GM19023 (cell line): ENCODE data around the gene FAM174C.
"Not testable (repeated sequence)": the region's sequence is repeated elsewhere in the genome, so short reads cannot be mapped to it uniquely, and the experiment has no call there.

Experiments
- ATAC-seq: cut with Tn5 transposase; IDR thresholded peaks from one replicate; pipeline ENCODE4 v1.9.1; 2021; ENCODE audit warnings: mild to moderate bottlenecking, moderate library complexity; ENCODE audit not compliant: unreplicated experiment

Gene FAM174C

DNA sequence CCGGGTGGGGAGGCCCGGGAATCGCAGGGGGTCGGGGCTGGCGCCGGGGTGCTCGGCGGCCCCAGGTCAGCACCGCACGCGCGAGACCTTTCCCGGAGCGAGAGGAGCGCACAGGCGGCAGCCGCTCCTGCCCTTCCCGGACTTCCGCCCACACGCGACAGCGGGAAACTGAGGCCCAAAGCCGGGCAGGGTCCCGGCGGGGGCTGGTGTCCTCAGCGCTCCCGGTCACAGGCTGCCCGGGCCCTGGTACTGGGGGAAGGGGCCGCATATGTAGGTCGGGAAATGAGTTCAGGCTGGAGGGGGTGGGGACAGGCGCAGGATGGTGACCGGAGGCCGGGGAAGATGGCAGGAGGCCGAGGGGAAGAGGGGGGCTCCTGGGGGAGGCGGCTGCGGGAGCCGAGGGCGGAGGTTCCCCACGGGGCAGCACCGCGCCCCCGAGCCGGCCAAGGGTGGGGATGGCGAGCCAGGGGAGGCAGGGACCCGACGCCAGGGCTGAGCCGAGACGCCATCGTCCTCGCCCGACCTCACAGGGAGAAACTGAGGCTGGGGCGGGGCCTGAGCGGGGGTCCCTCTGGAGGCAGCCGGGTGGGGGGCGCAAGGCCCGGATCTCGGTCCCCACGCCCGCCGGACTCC is 38.2 kb upstream of the FAM174C start:
- ATAC-seq, result no peak

GRCh38 chr19:1237754-1238368 is 37.5 kb upstream of the FAM174C start, which contains the start of gene CBARP:
TSS of gene CBARP (minus strand) at chr19:1238005. CDS start at chr19:1236100, 1,905 bp downstream.
- no peak for ATAC-seq

- no peak for ATAC-seq
Measured at GRCh38 chr19:1238369-1239303, 36.7 kb upstream of the FAM174C start.

GRCh38 chr19:1239420-1239795 is 35.9 kb upstream of the FAM174C start:
- ATAC-seq, result no peak

GRCh38 chr19:1239796-1240737 is 35.3 kb upstream of the FAM174C start:
- no peak for ATAC-seq

GRCh38 chr19:1240925-1241324 is 34.4 kb upstream of the FAM174C start:
- no peak for ATAC-seq

- peak; percentile 46 for ATAC-seq
Measured at GRCh38 chr19:1241417-1242095, 33.8 kb upstream of the FAM174C start, which contains the start of gene ATP5F1D. TSS of gene ATP5F1D (plus strand) at chr19:1241751. CDS start at chr19:1241851, 100 bp downstream.

DNA sequence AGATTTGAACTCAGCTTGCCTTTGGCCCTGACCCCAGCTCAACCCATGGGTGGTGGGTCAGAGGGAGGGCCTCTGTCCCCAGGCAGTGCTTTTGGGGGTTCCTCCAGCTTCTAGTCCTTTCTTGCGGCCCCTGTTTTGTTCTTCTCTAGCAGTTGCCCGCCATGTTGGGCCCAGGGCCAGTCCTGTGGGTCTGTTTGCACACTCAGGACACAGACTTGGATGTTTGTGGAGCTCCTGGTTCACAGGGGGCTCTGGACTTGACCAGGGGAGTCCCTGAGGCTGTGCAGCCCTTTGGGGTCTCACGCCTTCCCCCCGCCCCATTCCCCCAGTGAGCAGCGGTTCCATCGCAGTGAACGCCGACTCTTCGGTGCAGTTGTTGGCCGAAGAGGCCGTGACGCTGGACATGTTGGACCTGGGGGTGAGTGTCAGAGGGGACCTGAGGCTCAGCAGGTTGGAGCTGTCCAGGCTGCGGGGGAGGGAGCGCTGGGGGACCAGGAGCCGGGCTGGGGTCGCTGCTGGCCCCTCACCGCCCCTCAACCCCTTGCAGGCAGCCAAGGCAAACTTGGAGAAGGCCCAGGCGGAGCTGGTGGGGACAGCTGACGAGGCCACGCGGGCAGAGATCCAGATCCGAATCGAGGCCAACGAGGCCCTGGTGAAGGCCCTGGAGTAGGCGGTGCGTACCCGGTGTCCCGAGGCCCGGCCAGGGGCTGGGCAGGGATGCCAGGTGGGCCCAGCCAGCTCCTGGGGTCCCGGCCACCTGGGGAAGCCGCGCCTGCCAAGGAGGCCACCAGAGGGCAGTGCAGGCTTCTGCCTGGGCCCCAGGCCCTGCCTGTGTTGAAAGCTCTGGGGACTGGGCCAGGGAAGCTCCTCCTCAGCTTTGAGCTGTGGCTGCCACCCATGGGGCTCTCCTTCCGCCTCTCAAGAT is 31.3 kb upstream of the FAM174C start:
- no peak for ATAC-seq

GRCh38 chr19:1244693-1245451 is 30.5 kb upstream of the FAM174C start:
- no peak for ATAC-seq

- ATAC-seq, result no peak
Measured at GRCh38 chr19:1245494-1246264, 29.7 kb upstream of the FAM174C start.

DNA sequence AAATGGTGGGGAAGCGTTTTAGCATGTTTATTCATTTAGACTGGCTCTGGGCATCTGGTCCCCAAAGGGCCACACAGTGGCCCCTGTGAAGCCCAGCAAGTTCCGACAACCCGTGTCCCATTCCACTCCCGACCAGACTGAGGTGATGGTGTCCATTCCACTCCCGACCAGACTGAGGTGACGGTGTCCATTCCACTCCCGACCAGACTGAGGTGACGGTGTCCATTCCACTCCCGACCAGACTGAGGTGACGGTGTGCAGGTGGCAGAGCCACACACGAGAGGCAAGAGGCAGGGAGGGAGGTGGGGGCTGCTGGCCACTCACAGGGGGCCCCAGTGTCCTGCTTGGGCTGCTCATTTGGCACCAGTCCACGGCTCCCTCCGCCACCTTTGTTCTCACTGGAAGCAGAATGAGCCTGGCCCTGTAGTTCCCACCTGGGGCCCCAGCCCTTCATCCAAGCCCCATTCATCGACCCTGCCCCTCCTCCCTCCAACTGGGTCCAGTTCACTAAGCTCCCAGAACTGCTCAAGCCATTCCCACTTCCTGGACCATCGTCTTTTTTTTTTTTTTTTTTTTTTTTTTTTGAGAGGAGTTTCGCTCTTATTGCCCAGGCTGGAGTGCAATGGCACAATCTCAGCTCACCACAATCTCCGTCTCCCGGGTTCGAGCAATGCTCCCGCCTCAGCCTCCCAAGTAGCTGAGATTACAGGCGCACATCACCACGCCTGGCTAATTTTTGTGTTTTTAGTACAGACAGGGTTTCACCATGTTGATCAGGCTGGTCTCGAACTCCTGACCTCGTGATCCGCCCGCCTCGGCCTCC is 28.9 kb upstream of the FAM174C start:
- ATAC-seq, result not testable (repeated sequence)

DNA sequence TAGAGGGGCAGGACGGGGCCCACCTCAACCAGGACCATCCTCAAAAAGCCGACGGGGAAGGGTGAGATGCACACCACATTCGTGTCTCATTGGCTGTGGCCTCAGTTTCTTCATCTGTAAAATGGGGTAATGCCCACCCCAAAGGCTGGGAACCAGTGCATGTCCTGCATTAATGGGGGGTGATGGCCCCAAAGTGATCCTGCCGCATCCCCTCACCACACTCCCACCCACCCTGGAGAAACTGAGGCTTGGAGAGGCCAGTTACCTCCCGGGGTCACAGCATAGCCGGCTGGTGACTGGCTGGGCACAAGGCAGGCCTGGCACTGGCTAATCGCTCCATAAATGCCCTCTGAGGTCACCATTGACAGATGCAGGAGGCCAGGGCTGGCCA is 27.6 kb upstream of the FAM174C start:
- no peak for ATAC-seq

- peak; percentile 22 for ATAC-seq
Measured at GRCh38 chr19:1248139-1248785, 27.1 kb upstream of the FAM174C start, which contains the start of gene MIDN. TSS of gene MIDN (plus strand) at chr19:1248583. CDS start at chr19:1250297, 1,714 bp downstream.

DNA sequence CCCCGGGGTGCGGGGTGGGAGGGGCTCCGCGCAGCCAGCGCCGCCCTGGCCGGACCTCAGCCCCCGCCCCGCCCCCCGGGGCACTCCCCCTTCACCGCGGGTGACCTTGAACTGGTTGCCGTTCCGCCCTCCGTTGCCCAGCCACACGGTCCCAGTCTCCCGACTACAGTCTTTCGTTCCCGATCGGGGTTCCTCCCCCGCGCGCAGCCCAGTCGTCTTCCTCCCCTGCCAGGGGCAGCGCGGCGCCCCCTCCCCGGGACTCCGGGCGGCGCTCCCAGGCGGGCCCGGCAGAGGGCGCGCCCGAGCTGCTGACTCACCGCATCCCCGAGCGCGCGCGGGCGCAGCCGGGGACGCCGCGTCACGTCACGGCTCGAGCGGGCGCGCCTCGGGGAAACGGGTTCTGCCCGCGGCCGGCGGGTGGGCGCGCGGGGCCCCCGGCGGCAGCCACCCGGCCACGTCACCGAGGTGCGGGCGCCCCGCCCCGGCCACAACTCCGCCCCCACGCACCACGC is 26.5 kb upstream of the FAM174C start:
- ATAC-seq, result peak; percentile 37

- ATAC-seq, result peak; percentile 37
Measured at GRCh38 chr19:1249298-1249989, 25.9 kb upstream of the FAM174C start.
